ENCODE results near the gene KLHL13. TPM values are rescaled to one million over a fixed set of nuclear protein-coding genes. Genes with fewer than 3 reads are reported as not detected.

Gene KLHL13
- total RNA-seq, 1 experiment from 2014 or later = 4.2 TPM

- H3K9me3 ChIP-seq (ENCODE audit: control insufficient read depth in 1 of 2, insufficient read depth in 1 of 2, low read depth in 1 of 2, low read length in 2 of 2) = no peaks in the 10 kb centered on the region
- no peak for DNase-seq (ENCODE audit: low read depth, low spot score)
- no TSS peak for BruUV-seq (replicated peaks)
Observed at GRCh38 chrX:118153270-118153669, 36.7 kb upstream of the KLHL13 start.

More at GRCh38 chrX:118153270-118153669, 36.7 kb upstream of the KLHL13 start:
- POLR2A ChIA-PET = no interaction called here
- Histone ChIP-seq H3K27ac (ENCODE audit: low read depth, low read length) (no peak overlapping the region), H3K9me2 (ENCODE audit: insufficient read depth) (no peaks in the 10 kb centered on the region), H3K4me1 (ENCODE audit: control insufficient read depth in 1 of 2, insufficient read depth in 2 of 2, low read length in 2 of 2) (no peaks in the 10 kb centered on the region), H3K79me2 (ENCODE audit: insufficient read depth, low read length) (no peaks in the 10 kb centered on the region), H3K4me2 (ENCODE audit: low read length) (no peak overlapping the region), H3K9ac (ENCODE audit: low read length) (no peak overlapping the region), H3K27me3 (ENCODE audit: insufficient read depth, low read length) (no peaks in the 10 kb centered on the region), H3K4me3 (replicated peaks in 1 of 2; ENCODE audit: low read depth in 1 of 2, low read length in 2 of 2) (no peak overlapping the region), H3K36me3 (ENCODE audit: control insufficient read depth in 1 of 2, insufficient read depth in 2 of 2, low read length in 2 of 2) (no peaks in the 10 kb centered on the region), H2AFZ (ENCODE audit: low read depth, low read length, poor library complexity, severe bottlenecking) (no peak overlapping the region), H4K20me1 (ENCODE audit: insufficient read depth) (no peaks in the 10 kb centered on the region)
- no peak for ATAC-seq
- TF ChIP-seq SIN3A (IDR thresholded peaks at IDR 0.05; ENCODE audit: low read depth) (no peak), FOSL1 (IDR thresholded peaks at IDR 0.05; ENCODE audit: low read depth) (no peak), CBX3 (IDR thresholded peaks at IDR 0.05; ENCODE audit: low read depth) (no peak), ELF1 (IDR thresholded peaks at IDR 0.05; ENCODE audit: borderline replicate concordance, low read depth) (no peak), ZNF274 (IDR thresholded peaks at IDR 0.05; ENCODE audit: low read depth, low read length) (no peak), RAD21 (IDR thresholded peaks at IDR 0.05; ENCODE audit: low read depth) (no peak), EZH2phosphoT487 (IDR thresholded peaks at IDR 0.05; ENCODE audit: borderline replicate concordance) (no peak), TCF7L2 (IDR thresholded peaks at IDR 0.05; ENCODE audit: borderline replicate concordance, extremely low read depth, insufficient read depth, insufficient read length) (no peak), EGR1 (IDR thresholded peaks at IDR 0.05; ENCODE audit: low read depth) (no peak), MAX (IDR thresholded peaks at IDR 0.05) (no peak), REST (IDR thresholded peaks at IDR 0.05; ENCODE audit: low read depth) (no peak), ZFX (IDR thresholded peaks at IDR 0.05) (no peak), SRF (IDR thresholded peaks at IDR 0.05; ENCODE audit: low read depth) (no peak), YY1 (IDR thresholded peaks at IDR 0.05; ENCODE audit: extremely low read depth, insufficient replicate concordance, low read depth, low read length) (no peak)
- TF ChIP-seq, protein P1, sequence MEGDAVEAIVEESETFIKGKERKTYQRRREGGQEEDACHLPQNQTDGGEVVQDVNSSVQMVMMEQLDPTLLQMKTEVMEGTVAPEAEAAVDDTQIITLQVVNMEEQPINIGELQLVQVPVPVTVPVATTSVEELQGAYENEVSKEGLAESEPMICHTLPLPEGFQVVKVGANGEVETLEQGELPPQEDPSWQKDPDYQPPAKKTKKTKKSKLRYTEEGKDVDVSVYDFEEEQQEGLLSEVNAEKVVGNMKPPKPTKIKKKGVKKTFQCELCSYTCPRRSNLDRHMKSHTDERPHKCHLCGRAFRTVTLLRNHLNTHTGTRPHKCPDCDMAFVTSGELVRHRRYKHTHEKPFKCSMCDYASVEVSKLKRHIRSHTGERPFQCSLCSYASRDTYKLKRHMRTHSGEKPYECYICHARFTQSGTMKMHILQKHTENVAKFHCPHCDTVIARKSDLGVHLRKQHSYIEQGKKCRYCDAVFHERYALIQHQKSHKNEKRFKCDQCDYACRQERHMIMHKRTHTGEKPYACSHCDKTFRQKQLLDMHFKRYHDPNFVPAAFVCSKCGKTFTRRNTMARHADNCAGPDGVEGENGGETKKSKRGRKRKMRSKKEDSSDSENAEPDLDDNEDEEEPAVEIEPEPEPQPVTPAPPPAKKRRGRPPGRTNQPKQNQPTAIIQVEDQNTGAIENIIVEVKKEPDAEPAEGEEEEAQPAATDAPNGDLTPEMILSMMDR (IDR thresholded peaks at IDR 0.05 in 2 of 3, conservative IDR thresholded peaks at IDR 0.05 in 1 of 3; ENCODE audit: borderline replicate concordance in 1 of 3, insufficient read depth in 1 of 3, low read depth in 2 of 3, low read length in 2 of 3) = no peak
- TF ChIP-seq, protein P2, sequence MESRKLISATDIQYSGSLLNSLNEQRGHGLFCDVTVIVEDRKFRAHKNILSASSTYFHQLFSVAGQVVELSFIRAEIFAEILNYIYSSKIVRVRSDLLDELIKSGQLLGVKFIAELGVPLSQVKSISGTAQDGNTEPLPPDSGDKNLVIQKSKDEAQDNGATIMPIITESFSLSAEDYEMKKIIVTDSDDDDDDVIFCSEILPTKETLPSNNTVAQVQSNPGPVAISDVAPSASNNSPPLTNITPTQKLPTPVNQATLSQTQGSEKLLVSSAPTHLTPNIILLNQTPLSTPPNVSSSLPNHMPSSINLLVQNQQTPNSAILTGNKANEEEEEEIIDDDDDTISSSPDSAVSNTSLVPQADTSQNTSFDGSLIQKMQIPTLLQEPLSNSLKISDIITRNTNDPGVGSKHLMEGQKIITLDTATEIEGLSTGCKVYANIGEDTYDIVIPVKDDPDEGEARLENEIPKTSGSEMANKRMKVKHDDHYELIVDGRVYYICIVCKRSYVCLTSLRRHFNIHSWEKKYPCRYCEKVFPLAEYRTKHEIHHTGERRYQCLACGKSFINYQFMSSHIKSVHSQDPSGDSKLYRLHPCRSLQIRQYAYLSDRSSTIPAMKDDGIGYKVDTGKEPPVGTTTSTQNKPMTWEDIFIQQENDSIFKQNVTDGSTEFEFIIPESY (IDR thresholded peaks at IDR 0.05; ENCODE audit: extremely low read depth, insufficient replicate concordance, low read length) = no peak
- RAD21 ChIA-PET (ENCODE audit: low non-redundant PET in 1 of 2, low total read pairs in 2 of 2, uncharacterized antibody in 2 of 2, unreplicated experiment in 2 of 2) = no interaction called here
- CTCF ChIA-PET = no interaction called here
- intact Hi-C loops (cut with micrococcal nuclease) = no loop called here

Data from HCT116 (cell line).